GM18867 (cell line): Measurements from ENCODE around the gene TSFM.

Source experiments
- ATAC-seq: cut with Tn5 transposase; IDR thresholded peaks from one replicate; pipeline ENCODE4 v1.9.1; 2021; ENCODE audit warnings: mild to moderate bottlenecking, moderate library complexity; ENCODE audit not compliant: unreplicated experiment

Gene TSFM

GRCh38 chr12:57777911-57778310 is 4.7 kb upstream of the TSFM start:
- no peak for ATAC-seq

GRCh38 chr12:57779736-57780135 is 2.9 kb upstream of the TSFM start:
- ATAC-seq = no peak

GRCh38 chr12:57780284-57780897 is 2.2 kb upstream of the TSFM start:
- no peak for ATAC-seq

- no peak for ATAC-seq
Measured at GRCh38 chr12:57781244-57781643, 1.3 kb upstream of the TSFM start.

GRCh38 chr12:57781801-57782200 is 786 bp upstream of the TSFM start:
- ATAC-seq = no peak

- peak; percentile 13 for ATAC-seq
Measured at GRCh38 chr12:57782243-57782607, 362 bp upstream of the TSFM start.

- no peak for ATAC-seq
Measured at GRCh38 chr12:57783466-57783801, 847 bp downstream of the TSFM start.

GRCh38 chr12:57783861-57784260 is 1.3 kb downstream of the TSFM start:
- no peak for ATAC-seq

GRCh38 chr12:57793920-57794319 is 11.3 kb downstream of the TSFM start:
- ATAC-seq = no peak

- no peak for ATAC-seq
Measured at GRCh38 chr12:57795354-57795753, 12.8 kb downstream of the TSFM start.

- ATAC-seq = no peak
Measured at GRCh38 chr12:57796996-57797395, 14.4 kb downstream of the TSFM start.

- ATAC-seq = no peak
Measured at GRCh38 chr12:57797933-57798332, 15.3 kb downstream of the TSFM start.

- no peak for ATAC-seq
Measured at GRCh38 chr12:57800965-57801364, 18.4 kb downstream of the TSFM start.

DNA sequence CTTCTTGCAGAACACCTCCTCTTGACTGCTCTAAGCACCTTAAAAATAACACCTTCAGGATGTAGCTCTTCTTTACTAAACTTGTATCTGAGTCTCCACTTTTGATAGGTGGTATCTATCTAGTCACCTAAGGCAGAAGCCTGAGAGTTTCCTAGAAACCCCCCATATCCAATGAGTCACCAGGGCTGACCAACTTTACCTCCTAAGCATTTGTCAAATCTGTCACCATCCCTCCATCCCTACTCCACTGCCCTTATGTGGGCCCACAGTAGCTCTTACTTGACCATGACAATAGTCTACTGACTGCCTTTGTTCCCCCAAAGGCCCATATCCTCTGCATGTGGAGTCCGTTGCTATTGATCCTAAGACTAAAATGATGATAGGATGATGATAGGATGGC is 20.0 kb downstream of the TSFM start:
- ATAC-seq = no peak

DNA sequence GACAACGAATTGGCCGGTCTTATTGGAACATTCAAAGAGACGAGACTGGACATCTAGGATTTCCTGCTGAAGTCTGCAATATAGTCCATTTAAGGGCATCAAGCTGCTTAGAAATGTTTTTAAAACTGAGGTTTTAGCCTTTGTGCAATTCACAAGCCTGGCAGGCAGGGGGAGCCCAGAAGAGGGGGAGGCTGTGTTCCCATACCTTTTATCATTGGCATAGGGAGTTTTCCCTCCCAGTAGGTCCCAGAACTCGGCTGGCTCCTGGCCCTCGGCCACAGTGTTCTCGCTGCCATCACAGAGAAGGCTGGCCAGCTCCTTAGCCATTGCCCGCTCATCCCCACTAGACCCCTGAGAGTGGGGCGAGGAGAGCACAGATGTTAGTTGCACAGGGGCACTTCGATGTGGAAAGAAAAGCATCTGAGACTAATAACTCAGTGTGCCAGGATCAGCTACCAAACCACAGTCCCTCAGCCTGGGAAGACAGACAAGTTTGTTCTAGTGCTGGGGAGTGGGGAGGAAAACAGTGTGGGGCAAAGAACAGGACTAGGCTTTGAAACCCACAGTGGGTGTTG is 20.8 kb downstream of the TSFM start:
- no peak for ATAC-seq

GRCh38 chr12:57806677-57807076 is 24.1 kb downstream of the TSFM start:
- no peak for ATAC-seq

DNA sequence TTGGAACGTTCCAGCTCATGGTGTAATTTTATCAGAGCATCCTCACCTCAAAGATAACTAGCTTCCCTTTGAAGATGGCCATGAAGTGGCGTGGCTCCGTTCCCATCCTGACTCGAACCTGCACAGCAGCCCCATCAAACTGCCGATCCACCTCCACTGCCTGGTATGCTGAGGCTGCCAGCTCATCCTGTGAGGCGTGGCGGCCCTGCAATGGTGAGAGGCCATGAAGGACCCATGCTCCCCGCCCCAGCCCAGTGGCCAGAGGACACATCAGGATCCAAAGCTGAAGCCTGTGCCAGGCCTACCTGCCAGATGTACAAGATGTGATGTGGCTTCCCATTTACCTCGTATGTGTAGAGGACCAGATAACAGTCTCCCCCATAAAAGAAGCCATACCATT is 24.7 kb downstream of the TSFM start:
- ATAC-seq = no peak

DNA sequence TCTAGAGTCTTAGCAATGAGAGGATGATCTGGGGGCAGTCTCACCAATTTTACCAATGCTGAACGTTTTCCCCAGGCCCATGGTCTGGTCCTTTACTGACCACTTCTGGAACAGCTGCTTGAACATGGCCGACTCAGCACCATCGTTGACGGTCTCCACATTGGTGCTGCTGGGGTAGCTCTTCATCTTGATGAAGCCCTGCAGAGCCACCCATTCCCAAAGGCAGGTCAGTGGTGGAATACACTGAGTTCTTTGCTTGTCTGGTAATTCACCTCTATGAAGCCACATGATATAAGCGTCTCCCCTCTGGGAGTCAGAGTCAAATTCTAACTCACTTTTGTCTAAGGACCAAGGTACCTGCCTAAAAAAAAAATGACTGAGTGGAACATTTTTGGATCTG is 25.8 kb downstream of the TSFM start:
- ATAC-seq = no peak

DNA sequence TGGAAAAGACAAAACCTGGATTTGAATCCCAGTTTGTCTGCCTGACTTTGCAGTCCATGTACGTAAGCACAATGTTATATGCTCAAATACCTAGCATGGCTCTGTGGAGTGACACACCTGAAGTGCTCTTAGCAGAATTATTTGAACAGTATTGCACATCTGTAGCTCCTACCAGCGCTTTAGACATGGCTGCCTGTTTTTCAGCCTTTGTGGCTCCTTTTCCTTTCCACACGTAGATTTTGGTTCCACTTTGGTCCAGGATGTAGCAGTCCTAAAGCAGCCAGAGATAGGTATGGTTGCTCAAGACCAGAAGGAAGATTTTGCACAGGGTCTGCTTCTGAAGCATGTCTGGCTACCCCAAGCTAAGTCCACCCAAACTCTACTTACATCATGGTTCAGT is 26.8 kb downstream of the TSFM start:
- ATAC-seq = no peak

GRCh38 chr12:57810450-57810849 is 27.9 kb downstream of the TSFM start:
- ATAC-seq = no peak

- ATAC-seq = no peak
Measured at GRCh38 chr12:57811028-57811755, 28.6 kb downstream of the TSFM start.

DNA sequence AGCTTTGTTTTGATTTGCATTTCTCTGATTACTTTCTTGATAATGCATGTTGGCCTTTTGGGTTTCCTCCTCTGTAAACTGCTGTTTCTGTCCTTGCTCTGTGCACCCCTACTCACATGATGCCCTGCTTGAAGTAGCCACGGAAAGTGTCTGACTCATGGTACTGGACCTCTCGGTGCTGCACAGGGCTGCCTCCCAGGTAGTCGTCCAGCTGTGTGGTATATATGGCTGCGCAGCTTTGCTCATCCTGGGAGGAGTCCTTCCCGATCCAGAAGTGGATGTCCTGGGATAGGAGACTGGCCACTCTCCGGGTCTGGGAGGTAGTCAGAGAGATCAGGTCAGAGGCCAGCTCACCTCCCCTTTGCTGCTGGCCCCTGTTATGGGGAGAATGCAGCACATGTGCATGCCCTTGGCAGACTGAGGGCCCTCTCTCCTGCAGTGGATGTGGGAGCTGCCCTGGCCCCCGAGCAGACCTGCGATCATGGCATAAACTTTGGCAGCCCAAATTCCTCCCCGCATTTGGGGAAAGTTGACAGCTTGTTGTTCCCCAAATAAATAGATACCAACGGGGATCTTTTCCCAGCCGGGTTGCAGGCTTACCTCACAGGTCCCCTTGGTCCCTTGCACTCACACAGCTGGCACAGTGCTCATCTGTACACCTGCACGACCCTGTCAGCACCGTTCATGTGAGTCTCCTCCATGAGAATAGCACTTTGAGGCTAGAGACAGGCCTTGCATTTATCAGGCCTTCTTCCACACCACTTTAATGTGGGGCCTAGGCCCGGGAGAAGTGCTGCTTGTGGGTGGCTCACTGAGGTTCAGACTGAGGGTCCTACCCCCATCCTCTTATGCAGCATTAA is 30.8 kb downstream of the TSFM start:
- no peak for ATAC-seq
